ENCODE results near the gene CCDC34. TPM values are rescaled to one million over a fixed set of nuclear protein-coding genes. Genes with fewer than 3 reads are reported as not detected.

CCDC34 gene
- total RNA-seq, 1 donor from 2014 or later: 3.5 TPM

DNA sequence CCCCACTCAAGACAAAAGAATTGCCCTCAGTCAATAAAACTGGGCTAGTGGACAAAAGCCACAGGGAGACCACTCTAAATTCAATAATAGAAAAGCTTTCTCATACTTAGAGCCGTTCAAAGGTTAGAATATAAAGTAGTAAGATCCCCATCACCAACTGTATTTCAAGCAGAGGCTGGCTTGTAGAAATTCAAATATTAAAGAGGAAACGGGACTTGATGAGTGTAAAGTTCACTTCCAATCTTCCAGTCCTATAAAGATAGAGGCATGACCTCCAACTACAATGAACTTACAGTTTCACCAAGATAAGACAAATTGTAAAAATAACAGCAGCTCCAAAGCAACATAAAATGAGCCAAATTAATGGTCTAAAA, 70.4 kb downstream of the CCDC34 start:
- Mint-ChIP-seq H3K4me1 (ENCODE audit: low read depth, unreplicated experiment) (no peaks in the 10 kb centered on the region), H3K36me3 (ENCODE audit: unreplicated experiment) (peaks cover 17% of the 10 kb centered on the region), H3K9me3 (ENCODE audit: unreplicated experiment) (peaks cover 4% of the 10 kb centered on the region), H3K27ac (ENCODE audit: unreplicated experiment) (no peak overlapping the region), H3K27me3 (ENCODE audit: unreplicated experiment) (no peaks in the 10 kb centered on the region), H3K4me3 (ENCODE audit: unreplicated experiment) (no peak overlapping the region)
- TF ChIP-seq CTCF (IDR thresholded peaks at IDR 0.05; ENCODE audit: partially characterized antibody, unreplicated experiment): no peak
- DNase-seq: no peak

- H3K27me3 Mint-ChIP-seq (ENCODE audit: unreplicated experiment): no peaks in the 10 kb centered on the region
- H3K36me3 Mint-ChIP-seq (ENCODE audit: unreplicated experiment): peaks cover 17% of the 10 kb centered on the region
- H3K27ac Mint-ChIP-seq (ENCODE audit: unreplicated experiment): no peak overlapping the region
These were observed 70.9 kb downstream of the CCDC34 start for GRCh38 chr11:27291954-27292636.

DNA sequence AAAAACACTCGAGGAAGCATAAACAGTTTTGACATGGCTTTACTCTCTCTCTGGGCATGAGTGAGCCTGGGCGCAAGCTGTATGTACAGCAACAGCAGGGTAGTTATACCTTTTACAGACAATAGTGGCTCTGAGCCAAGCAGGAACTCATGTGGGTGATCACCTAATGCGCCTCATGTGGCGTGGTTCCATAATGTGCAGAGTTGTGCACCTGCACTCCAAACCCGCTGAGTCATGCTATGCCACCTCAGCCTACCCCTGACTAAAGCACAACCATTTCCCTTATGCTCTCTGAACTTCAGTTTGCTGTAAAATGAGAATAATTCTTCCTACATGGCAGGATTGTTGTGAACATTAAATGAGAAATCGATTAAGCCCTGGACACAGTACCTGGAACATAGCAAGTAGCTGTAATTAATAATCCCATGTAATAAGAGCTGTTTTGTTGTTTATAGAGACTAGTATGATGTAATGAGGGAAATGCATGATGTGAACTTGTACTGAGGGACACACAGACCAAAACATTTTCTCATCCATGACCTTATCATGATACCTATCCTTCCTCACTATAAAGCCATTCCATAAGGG, 71.6 kb downstream of the CCDC34 start:
- no peak overlapping the region for H3K4me3 Mint-ChIP-seq (ENCODE audit: unreplicated experiment)
- DNase-seq: peak; percentile 22
- H3K27me3 Mint-ChIP-seq (ENCODE audit: unreplicated experiment): no peaks in the 10 kb centered on the region
- H3K36me3 Mint-ChIP-seq (ENCODE audit: unreplicated experiment): peaks cover 17% of the 10 kb centered on the region
- no peak for TF ChIP-seq CTCF (IDR thresholded peaks at IDR 0.05; ENCODE audit: partially characterized antibody, unreplicated experiment)
- H3K4me1 Mint-ChIP-seq (ENCODE audit: low read depth, unreplicated experiment): no peaks in the 10 kb centered on the region
- H3K27ac Mint-ChIP-seq (ENCODE audit: unreplicated experiment): no peak overlapping the region
- H3K9me3 Mint-ChIP-seq (ENCODE audit: unreplicated experiment): peaks cover 4% of the 10 kb centered on the region

More at GRCh38 chr11:27291954-27292636, 70.9 kb downstream of the CCDC34 start:
- no peak for DNase-seq
- no peak for TF ChIP-seq CTCF (IDR thresholded peaks at IDR 0.05; ENCODE audit: partially characterized antibody, unreplicated experiment)
- Mint-ChIP-seq H3K4me3 (ENCODE audit: unreplicated experiment) (no peak overlapping the region), H3K9me3 (ENCODE audit: unreplicated experiment) (peaks cover 4% of the 10 kb centered on the region), H3K4me1 (ENCODE audit: low read depth, unreplicated experiment) (no peaks in the 10 kb centered on the region)

DNA sequence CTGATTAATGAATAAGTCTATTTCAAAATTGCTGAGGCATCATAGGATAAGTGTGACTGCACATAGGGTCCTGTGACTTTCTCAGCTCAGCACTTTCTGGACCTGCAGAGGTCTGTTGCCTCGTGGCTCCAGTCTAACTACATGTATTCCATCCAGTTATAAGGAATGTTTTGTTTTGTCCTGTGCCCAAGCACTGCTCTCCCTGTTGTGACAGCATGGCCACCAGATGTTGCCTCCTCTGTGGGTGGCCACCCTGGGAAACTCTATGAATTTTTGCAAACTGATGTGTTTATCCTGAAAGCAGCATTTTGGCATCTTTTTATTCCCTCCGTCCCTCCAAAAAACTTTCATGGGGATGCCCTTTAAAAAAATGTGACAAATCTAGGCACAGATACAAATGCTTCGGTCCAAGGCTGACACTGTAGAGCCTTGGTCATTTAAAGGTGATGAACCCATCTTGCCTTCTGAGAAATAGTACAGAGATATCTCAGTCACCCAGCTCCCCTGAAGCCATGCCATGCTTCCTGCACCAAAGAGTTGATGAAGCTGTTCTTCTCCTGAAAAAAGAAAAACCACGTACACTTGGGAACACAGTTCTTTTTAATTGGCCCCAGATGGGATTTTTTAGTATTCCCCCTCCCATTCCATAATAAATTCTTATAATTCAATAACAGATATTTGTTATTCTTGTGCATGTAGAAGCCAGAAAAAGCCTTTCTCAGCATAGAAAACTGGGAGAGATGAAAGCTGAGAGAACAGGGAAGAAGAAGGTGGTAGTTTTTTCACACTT, 72.6 kb downstream of the CCDC34 start:
- no peak overlapping the region for H3K27ac Mint-ChIP-seq (ENCODE audit: unreplicated experiment)
- TF ChIP-seq CTCF (IDR thresholded peaks at IDR 0.05; ENCODE audit: partially characterized antibody, unreplicated experiment): no peak
- peaks cover 6% of the 10 kb centered on the region for H3K9me3 Mint-ChIP-seq (ENCODE audit: unreplicated experiment)
- H3K27me3 Mint-ChIP-seq (ENCODE audit: unreplicated experiment): no peaks in the 10 kb centered on the region
- H3K36me3 Mint-ChIP-seq (ENCODE audit: unreplicated experiment): peaks cover 17% of the 10 kb centered on the region
- no peaks in the 10 kb centered on the region for H3K4me1 Mint-ChIP-seq (ENCODE audit: low read depth, unreplicated experiment)
- no peak overlapping the region for H3K4me3 Mint-ChIP-seq (ENCODE audit: unreplicated experiment)
- no peak for DNase-seq

Other genes starting within 250 kb of the CCDC34 start
- gene LGR4, start 109.6 kb upstream of the CCDC34 start, total RNA-seq (ENCODE audit: unreplicated experiment): 87.1 TPM
- gene LIN7C, start 143.6 kb upstream of the CCDC34 start, total RNA-seq (ENCODE audit: unreplicated experiment): 44.7 TPM